SU-DHL-6 (cell line): ENCODE results near the gene MEIS2.

Experiments
- EZH2phosphoT487 ChIP-seq: fragments of 200-600 bp; sonication (generic), shearing (Covaris generic); conservative IDR thresholded peaks from 2 replicates; pipeline ENCODE4 v1.6.1; 2018; ENCODE audit warnings: mild to moderate bottlenecking, antibody characterized with exemption, low read length, moderate library complexity, mixed read lengths
- TF ChIP-seq, protein P1 (sequence below): fragments of 200-600 bp; sonication (generic); IDR thresholded peaks from one replicate; pipeline ENCODE4 v1.5.1; 2017; ENCODE audit warnings: antibody characterized with exemption, mild to moderate bottlenecking, low read length, moderate library complexity; ENCODE audit not compliant: insufficient read depth, poor library complexity, severe bottlenecking

DNA sequence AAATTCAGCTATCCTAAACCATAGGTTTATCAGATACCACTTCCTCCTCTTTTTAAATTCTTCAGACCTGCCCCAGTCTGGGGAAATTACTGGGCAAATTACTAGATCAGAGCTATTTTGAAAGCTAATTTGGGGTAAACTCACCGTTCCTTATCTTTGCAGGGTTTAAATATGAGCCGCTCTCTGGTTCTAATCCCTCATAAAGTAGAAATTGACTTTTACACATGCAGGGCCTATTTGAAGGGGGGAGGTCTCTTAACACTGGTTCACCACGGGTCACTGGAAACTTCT, 11.0 kb upstream of the MEIS2 start:
- TF ChIP-seq, protein P1, sequence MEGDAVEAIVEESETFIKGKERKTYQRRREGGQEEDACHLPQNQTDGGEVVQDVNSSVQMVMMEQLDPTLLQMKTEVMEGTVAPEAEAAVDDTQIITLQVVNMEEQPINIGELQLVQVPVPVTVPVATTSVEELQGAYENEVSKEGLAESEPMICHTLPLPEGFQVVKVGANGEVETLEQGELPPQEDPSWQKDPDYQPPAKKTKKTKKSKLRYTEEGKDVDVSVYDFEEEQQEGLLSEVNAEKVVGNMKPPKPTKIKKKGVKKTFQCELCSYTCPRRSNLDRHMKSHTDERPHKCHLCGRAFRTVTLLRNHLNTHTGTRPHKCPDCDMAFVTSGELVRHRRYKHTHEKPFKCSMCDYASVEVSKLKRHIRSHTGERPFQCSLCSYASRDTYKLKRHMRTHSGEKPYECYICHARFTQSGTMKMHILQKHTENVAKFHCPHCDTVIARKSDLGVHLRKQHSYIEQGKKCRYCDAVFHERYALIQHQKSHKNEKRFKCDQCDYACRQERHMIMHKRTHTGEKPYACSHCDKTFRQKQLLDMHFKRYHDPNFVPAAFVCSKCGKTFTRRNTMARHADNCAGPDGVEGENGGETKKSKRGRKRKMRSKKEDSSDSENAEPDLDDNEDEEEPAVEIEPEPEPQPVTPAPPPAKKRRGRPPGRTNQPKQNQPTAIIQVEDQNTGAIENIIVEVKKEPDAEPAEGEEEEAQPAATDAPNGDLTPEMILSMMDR: no peak
- TF ChIP-seq EZH2phosphoT487: no peak
